GM12891 (cell line): ENCODE results near the gene GCNA.
A peak's percentile ranks its signal among the peaks of the same experiment; 100 is the strongest.
"Not testable (repeated sequence)": the region's sequence is repeated elsewhere in the genome, so short reads cannot be mapped to it uniquely, and the experiment has no call there.

Experiments
- DNase-seq: peaks from one replicate; pipeline ENCODE4 v3.0.0; 2011; ENCODE audit warnings: low spot score; ENCODE audit not compliant: insufficient read length
- FAIRE-seq: peaks from 2 replicates; lab custom pipeline; 2011; peaks lifted over from hg19 to GRCh38; lab: Jason Lieb, UNC
- PAX5 ChIP-seq: IDR thresholded peaks from 2 replicates; pipeline ENCODE4 v1.6.1; 2011; ENCODE audit warnings: low read length, moderate library complexity, mild to moderate bottlenecking; ENCODE audit not compliant: insufficient read depth, severe bottlenecking
- POLR2A ChIP-seq: IDR thresholded peaks from 2 replicates; pipeline ENCODE4 v1.6.1; 2011; ENCODE audit warnings: low read depth, low read length, control low read depth
- POLR2AphosphoS5 ChIP-seq: IDR thresholded peaks from 2 replicates; pipeline ENCODE4 v1.6.1; 2011; ENCODE audit warnings: low read depth, low read length, control low read depth
- POU2F2 ChIP-seq: IDR thresholded peaks from 2 replicates; pipeline ENCODE4 v1.6.1; 2011; ENCODE audit warnings: low read depth, mild to moderate bottlenecking, control low read depth, low read length, moderate library complexity
- SPI1 ChIP-seq: IDR thresholded peaks from 2 replicates; pipeline ENCODE4 v1.6.1; 2011; ENCODE audit warnings: low read depth, low read length, control low read depth
- TAF1 ChIP-seq: IDR thresholded peaks from 2 replicates; pipeline ENCODE4 v1.6.1; 2011; ENCODE audit warnings: low read depth, low read length, control low read depth

Gene GCNA

DNA sequence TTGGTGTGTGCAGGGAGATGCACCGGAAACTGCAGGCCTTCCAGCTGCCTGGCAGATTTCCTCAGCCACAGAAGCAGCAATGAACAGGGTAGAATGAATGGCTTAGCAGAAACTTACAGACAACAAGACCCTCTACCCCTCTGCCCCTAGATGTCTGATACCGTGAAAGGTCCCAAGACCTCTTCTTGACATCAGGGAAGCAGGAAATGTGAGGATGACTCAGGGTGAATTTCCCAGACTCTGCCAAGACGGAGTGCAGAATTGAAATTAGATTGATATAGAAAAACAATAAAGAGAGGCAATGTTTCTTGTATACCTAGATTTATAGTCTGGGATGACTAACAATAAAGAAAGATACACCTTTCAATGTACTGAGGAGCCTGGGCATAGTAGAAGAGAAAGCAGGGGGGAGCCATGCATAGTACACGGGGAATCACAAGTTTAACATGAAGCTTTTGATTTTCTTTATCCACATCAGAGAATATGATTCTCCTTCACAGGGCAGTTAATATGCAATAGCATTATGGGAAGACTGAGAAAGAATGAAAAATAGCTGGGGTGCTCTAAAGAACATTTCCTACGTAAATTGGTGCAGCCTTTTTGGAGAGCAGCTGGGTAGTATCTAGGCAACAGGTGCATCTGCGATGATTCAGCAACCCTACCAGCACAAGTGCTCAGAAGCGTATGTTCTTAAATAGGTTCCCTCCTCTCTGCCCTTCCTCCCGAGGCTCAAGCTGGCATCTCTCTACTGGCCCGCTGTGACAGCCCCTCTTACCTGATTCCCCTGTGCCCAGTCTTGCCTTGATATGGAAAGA lies 58.4 kb downstream of the GCNA start:
- DNase-seq (no peak), FAIRE-seq (peak; percentile 79)
- TF ChIP-seq SPI1 (no peak), POLR2AphosphoS5 (no peak), POLR2A (no peak), TAF1 (no peak), PAX5 (no peak), POU2F2 (no peak)

DNA sequence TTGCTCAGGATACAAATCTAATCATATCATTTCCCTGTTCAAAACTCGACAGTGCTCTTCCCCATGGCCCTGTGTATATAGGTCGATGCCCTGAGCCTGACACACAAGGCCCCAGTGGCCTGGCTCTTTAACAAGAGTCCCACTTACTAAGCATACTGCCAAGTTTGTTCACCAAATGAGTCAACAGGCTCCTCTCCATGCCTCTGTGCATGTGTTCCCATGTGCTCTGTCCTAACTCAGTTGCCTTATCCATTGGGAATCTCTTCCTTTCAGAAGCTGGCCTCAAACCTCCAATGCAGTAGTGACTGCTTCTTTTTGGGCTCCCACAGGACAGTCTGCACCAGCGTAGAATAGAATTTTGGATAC lies 59.0 kb downstream of the GCNA start:
- no peak for FAIRE-seq
- DNase-seq, result no peak
- TF ChIP-seq POU2F2 (no peak), POLR2AphosphoS5 (no peak), SPI1 (no peak), POLR2A (no peak), TAF1 (no peak), PAX5 (no peak)

DNA sequence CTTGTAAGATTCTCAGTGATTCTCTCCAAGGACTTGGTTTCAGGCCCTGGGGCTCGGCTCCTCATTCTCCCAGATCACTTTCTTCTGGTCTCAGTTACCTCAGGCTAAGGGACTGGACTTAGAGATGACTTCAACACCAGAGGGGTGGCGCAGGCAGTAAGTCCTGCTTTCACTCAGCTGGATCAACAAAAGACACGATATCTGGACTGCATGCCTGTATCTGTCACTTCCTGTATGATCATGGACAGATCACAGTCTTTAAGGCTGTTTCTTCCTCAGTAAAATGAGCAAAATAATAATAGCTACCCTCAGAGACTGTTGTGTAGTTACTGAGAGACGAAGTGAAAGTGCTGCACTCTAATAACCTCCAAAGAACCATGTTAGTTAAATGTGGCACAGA lies 59.6 kb downstream of the GCNA start:
- TF ChIP-seq SPI1 (0 out of 2 replicates have a peak, but pooled peaks have one; percentile 10), PAX5 (no peak)
- DNase-seq (no peak), FAIRE-seq (peak; percentile 87)

DNA sequence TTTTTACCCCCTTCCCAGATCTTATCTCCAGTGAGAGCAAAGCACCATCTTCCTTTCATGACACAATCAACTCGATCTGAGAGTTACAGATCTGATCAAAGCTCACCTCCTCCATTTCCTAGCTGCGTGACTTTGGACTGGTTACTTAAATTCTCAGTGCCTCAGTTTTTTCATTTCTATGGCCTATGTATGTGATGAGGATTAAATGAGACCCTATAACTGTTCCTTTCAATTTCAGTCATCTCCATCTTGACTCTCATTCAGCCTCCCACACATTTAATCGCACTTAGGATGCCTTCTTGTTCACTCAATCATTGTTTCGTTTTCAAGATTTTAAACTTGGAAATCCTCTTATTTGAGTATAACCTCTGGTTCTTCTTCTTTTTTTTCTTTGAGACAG lies 60.2 kb downstream of the GCNA start:
- FAIRE-seq, result peak; percentile 60
- DNase-seq, result no peak
- TF ChIP-seq TAF1, result no peak
- TF ChIP-seq POLR2A, result no peak
- no peak for TF ChIP-seq POLR2AphosphoS5
- no peak for TF ChIP-seq POU2F2

DNA sequence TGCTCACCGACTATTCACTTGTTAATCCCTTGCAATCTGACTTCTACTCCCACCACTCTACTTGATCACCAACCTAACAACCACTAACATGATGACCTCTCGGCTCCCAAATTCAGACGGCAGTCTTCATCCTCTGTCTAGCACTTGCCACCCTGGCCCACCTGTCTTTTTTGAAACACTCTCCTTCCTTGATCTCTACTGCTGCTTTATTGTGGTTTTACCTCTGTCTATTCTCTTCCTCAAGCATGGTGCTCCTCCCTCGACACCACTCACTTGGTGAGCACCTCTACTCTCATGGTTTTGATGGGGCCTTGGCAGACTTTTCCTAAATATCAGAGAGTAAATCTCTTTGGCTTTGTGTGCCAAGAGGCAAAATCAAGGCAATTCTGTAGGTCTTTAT lies 61.8 kb downstream of the GCNA start:
- FAIRE-seq (no peak), DNase-seq (no peak)
- TF ChIP-seq POLR2AphosphoS5, result no peak
- no peak for TF ChIP-seq POLR2A
- TF ChIP-seq POU2F2, result no peak
- TF ChIP-seq PAX5, result no peak
- no peak for TF ChIP-seq SPI1
- TF ChIP-seq TAF1, result no peak

DNA sequence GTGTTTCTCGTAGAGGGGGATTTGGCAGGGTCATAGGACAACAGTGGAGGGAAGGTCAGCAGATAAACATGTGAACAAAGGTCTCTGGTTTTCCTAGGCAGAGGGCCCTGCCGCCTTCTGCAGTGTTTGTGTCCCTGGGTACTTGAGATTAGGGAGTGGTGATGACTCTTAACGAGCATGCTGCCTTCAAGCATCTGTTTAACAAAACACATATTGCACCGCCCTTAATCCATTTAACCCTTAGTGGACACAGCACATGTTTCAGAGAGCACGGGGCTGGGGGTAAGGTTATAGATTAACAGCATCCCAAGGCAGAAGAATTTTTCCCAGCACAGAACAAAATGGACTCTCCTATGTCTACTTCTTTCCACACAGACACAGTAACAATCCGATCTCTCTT lies 66.2 kb downstream of the GCNA start:
- not testable (repeated sequence) for FAIRE-seq, DNase-seq

DNA sequence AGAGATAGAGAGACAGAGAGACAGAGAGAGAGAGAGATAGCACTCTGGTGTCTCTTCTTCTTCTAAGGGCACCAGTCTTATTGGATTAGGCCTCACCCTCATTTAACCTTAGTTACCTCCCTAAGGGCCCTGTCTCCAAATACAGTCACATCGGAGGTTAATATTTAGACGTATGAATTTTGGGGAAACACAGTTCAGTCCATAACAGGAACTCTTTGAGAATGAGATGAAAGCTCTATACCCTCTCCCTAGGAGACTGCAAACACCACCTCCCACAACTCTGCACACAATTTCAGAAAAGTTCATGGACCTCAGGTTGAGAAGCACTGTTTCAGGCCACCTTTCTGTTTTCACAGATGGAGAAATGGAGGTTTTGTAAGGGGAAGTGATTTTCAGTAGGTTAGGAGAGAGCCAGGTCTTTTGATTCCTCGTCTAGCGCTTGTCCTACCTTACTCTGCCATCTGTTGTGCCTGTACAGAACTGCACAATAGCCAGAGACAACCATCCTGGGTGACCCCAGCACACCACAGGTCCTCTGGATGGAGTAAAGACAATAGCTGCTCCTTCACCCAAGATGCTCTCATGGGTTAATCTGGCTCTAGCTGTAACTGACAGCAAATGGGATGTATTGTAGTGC lies 72.2 kb downstream of the GCNA start:
- FAIRE-seq (peak; percentile 97), DNase-seq (no peak)
- TF ChIP-seq SPI1, result peak; percentile 65
- TF ChIP-seq TAF1, result no peak
- TF ChIP-seq POLR2A, result no peak

DNA sequence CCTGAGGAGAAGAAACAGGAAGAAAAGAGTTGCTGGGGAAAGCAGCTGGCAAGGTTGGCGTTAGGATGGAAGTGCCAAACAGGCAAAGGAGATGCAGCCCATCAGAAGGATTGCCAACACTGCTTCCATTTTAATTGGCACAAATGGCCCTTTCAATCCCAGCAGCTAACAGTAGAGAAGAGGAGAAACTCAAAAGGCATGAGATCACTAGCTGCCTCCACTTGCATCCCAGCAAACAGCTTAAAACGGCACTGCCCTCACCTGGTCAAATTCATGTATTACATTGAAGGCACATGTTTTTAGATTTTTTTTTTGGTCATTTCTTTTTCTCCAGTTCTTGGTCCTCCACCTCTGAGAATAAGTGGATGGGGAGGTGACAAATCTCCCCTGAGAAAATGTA lies 74.2 kb downstream of the GCNA start:
- peak; percentile 66 for FAIRE-seq
- no peak for DNase-seq

DNA sequence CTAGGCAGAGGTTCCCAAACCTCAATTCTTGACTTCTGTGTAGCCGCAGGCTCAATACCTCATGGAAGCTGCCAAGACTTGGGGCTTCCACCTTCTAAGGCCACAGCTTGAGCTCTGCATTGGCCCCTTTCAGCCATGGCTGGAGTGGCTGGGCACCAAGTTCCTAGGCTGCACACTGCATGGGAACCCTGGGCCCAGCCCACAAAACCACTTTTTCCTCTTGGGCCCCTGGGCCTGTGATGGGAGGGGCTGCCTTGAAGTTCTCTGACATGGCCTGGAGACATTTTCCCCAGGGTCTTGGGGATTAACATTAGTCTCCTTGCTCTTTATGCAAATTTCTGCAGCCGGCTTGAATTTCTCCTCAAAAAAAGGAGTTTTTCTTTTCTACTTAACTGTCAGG lies 75.1 kb downstream of the GCNA start:
- TF ChIP-seq POLR2A (no peak), POU2F2 (no peak), PAX5 (no peak), SPI1 (no peak), POLR2AphosphoS5 (no peak), TAF1 (no peak)
- FAIRE-seq (no peak), DNase-seq (no peak)

More for the DNA sequence above, 74.2 kb downstream of the GCNA start:
- TF ChIP-seq TAF1, result no peak
- TF ChIP-seq POLR2AphosphoS5, result no peak
- no peak for TF ChIP-seq PAX5

DNA sequence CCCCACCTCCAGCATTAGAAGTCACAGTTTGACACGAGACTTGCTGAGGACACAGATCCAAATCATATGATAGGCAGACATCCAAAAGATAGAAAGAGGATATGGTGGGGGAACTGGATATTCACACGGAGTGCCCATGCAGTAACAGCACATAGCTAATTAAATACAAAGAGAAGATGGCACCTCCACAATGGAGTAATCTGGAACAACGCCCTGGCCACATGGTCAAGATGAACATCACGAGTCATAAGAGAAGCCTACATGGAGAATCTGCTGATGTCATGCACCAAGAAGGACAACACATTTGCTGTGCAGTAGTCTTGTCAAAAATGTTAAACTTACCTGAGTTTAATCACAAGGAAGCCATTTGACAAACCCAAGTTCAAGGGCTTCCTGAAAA lies 79.0 kb downstream of the GCNA start:
- TF ChIP-seq POLR2A (no peak), TAF1 (no peak), SPI1 (no peak), POLR2AphosphoS5 (no peak)
- DNase-seq, result no peak
- no peak for FAIRE-seq

DNA sequence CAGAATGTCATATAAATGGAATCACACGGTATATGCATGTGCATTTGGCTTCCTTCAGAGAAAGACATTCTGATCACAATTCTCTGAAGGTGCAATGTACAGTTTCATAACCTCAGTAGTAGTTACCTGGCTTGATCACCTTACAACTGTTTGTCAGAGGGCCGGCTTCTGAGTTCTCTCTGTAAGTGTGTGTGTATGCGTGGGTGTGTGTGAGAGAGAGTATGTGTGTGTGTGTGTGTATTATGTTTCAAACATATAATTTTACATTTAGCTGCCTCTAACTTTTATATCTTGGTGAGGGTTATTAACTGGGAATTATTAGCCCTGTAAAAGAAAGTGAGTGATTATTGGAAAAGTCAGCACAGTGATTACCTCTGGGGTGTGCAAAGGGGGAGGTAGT lies 81.1 kb downstream of the GCNA start:
- FAIRE-seq (no peak), DNase-seq (no peak)
- no peak for TF ChIP-seq SPI1
- no peak for TF ChIP-seq POLR2A
- no peak for TF ChIP-seq POLR2AphosphoS5
- no peak for TF ChIP-seq PAX5
- TF ChIP-seq TAF1, result no peak
- no peak for TF ChIP-seq POU2F2
